ACC112 (cell line): Measurements from ENCODE around the gene SLC26A3.

Experiments
- H2AFZ ChIP-seq: fragments of 200-600 bp; sonication (generic); one replicate; pipeline ENCODE4 v1.6.0; 2017; ENCODE audit warnings: antibody characterized with exemption, low read length; ENCODE audit not compliant: unreplicated experiment
- H3K27ac ChIP-seq: fragments of 200-600 bp; sonication (generic); 2 replicates; pipeline ENCODE4 v1.5.1; 2014; ENCODE audit warnings: low read depth, mild to moderate bottlenecking, antibody characterized with exemption, low read length, moderate library complexity
- H3K27me3 ChIP-seq: fragments of 200-600 bp; sonication (generic); 2 replicates; pipeline ENCODE4 v1.6.1; 2014; ENCODE audit warnings: mild to moderate bottlenecking, antibody characterized with exemption, low read length, moderate library complexity, mixed read lengths; ENCODE audit not compliant: insufficient read depth
- H3K36me3 ChIP-seq: fragments of 200-600 bp; sonication (generic); 2 replicates; pipeline ENCODE4 v1.6.1; 2016; ENCODE audit warnings: mild to moderate bottlenecking, antibody characterized with exemption, low read length, moderate library complexity, mixed read lengths; ENCODE audit not compliant: insufficient read depth
- H3K4me1 ChIP-seq: fragments of 200-600 bp; sonication (generic); one replicate; pipeline ENCODE4 v1.6.1; 2016; ENCODE audit warnings: low read length, mixed read lengths; ENCODE audit not compliant: insufficient read depth, unreplicated experiment, control insufficient read depth
- H3K4me3 ChIP-seq: fragments of 200-600 bp; sonication (generic); 2 replicates; pipeline ENCODE4 v1.5.1; 2014; ENCODE audit warnings: mild to moderate bottlenecking, low read depth, low read length
- H3K79me2 ChIP-seq: fragments of 200-600 bp; sonication (generic); one replicate; pipeline ENCODE4 v1.6.0; 2016; ENCODE audit warnings: low read length; ENCODE audit not compliant: control insufficient read depth, unreplicated experiment, insufficient read depth

SLC26A3 gene

DNA sequence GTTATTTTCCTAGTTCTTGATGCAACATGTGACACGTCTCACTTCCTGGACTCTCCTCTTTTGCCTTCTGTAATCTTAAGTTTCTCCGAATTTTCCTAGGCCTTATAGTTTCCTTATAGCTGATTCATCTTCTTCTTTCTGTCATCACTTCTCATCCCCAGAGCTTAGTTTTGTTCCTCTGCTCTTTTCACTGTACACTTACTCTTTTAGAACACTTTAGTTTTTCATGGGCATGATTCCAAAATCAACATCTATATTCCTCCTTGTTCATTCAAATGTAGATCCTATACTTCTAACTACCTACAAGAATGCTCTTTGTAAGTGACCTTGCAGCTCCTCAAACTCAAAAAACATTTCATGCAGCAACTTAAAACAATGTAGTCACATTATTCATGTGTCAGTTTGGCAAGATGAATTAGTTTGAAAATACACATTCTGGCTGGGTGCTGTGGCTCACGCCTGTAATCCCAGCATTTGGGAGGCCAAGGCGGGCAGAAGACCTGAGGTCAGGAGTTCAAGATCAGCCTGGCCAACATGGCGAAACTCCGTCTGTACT, 13.1 kb upstream of the SLC26A3 start:
- Histone ChIP-seq H3K79me2 (no peaks in the 10 kb centered on the region), H3K4me1 (peaks cover 15% of the 10 kb centered on the region), H3K27me3 (peaks cover 3% of the 10 kb centered on the region; the same call in 1 of the 2 replicates), H3K4me3 (no peak overlapping the region), H2AFZ (peak overlapping the region; percentile 50), H3K36me3 (no peaks in the 10 kb centered on the region), H3K27ac (peak overlapping the region; percentile 67)

GRCh38 chr7:107815254-107815882, 12.3 kb upstream of the SLC26A3 start:
- Histone ChIP-seq H2AFZ (peak overlapping the region; percentile 50), H3K79me2 (no peaks in the 10 kb centered on the region), H3K4me3 (no peak overlapping the region), H3K27me3 (no peaks in the 10 kb centered on the region), H3K4me1 (peaks cover 15% of the 10 kb centered on the region), H3K36me3 (no peaks in the 10 kb centered on the region), H3K27ac (peak overlapping the region; percentile 67)

DNA sequence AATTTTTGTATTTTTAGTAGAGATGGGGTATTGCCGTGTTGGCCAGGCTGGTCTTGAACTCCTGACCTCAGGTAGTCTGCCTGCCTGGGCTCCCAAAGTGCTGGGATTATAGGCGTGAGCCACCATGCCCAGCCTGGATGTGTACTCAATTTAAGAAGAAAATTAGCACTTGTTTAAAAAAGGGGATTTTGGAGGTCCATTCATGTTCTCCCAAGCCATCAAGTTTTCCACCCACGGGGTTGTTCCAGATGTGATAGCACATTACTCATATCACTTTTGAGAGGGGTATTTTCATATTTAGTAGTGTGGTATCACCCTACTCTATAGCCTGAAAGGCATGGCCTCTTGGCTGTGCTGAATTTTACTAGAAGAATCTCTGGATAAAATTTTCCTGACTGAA, 10.5 kb upstream of the SLC26A3 start:
- Histone ChIP-seq H3K4me3 (no peak overlapping the region), H3K79me2 (no peaks in the 10 kb centered on the region), H3K4me1 (peaks cover 15% of the 10 kb centered on the region), H3K36me3 (no peaks in the 10 kb centered on the region), H3K27ac (no peak overlapping the region), H2AFZ (no peak overlapping the region), H3K27me3 (no peaks in the 10 kb centered on the region)

- no peak overlapping the region for H3K4me3 ChIP-seq
- peaks cover 15% of the 10 kb centered on the region for H3K4me1 ChIP-seq
- no peak overlapping the region for H3K27ac ChIP-seq
- H2AFZ ChIP-seq, result no peak overlapping the region
- H3K27me3 ChIP-seq, result no peaks in the 10 kb centered on the region
- no peaks in the 10 kb centered on the region for H3K79me2 ChIP-seq
- no peaks in the 10 kb centered on the region for H3K36me3 ChIP-seq
Observed at GRCh38 chr7:107811934-107812333, 8.9 kb upstream of the SLC26A3 start.

- no peak overlapping the region for H2AFZ ChIP-seq
- no peaks in the 10 kb centered on the region for H3K79me2 ChIP-seq
- H3K36me3 ChIP-seq, result no peaks in the 10 kb centered on the region
- H3K27me3 ChIP-seq, result no peaks in the 10 kb centered on the region
- H3K4me3 ChIP-seq, result no peak overlapping the region
- no peak overlapping the region for H3K27ac ChIP-seq
- peaks cover 6% of the 10 kb centered on the region for H3K4me1 ChIP-seq
Observed at GRCh38 chr7:107810626-107811025, 7.6 kb upstream of the SLC26A3 start.

- H3K79me2 ChIP-seq, result no peaks in the 10 kb centered on the region
- H3K4me3 ChIP-seq, result no peak overlapping the region
- H3K4me1 ChIP-seq, result no peaks in the 10 kb centered on the region
- no peaks in the 10 kb centered on the region for H3K36me3 ChIP-seq
- no peak overlapping the region for H2AFZ ChIP-seq
- no peak overlapping the region for H3K27ac ChIP-seq
- H3K27me3 ChIP-seq, result no peaks in the 10 kb centered on the region
Observed at GRCh38 chr7:107809179-107809578, 6.2 kb upstream of the SLC26A3 start.

- Histone ChIP-seq H3K36me3 (no peaks in the 10 kb centered on the region), H3K27ac (no peak overlapping the region), H3K4me3 (no peak overlapping the region), H3K27me3 (no peaks in the 10 kb centered on the region; the same call in 1 of the 2 replicates), H3K4me1 (no peaks in the 10 kb centered on the region), H2AFZ (no peak overlapping the region), H3K79me2 (no peaks in the 10 kb centered on the region)
Observed at GRCh38 chr7:107799647-107800264, 3.3 kb downstream of the SLC26A3 start.

DNA sequence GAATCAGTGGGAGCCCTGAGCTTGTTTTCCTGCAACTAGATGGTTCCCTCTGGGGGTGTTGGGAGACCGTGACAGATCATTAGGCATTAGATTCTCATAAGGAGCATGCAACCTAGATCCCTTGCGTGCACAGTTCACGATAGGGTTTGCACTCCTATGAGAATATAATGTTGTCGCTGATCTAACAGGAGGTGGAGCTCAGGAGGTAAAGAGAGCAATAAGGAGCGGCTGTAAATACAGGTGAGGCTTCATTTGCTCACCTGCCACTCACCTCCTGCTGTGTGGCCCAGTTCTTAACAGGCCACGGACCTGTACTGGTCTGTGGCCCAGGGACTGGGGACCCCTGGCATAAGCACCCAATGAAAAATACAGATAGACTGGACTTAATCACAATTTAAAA, 10.7 kb downstream of the SLC26A3 start:
- H3K4me1 ChIP-seq, result no peaks in the 10 kb centered on the region
- no peak overlapping the region for H2AFZ ChIP-seq
- peaks cover 23% of the 10 kb centered on the region; the same call in 1 of the 2 replicates for H3K27me3 ChIP-seq

GRCh38 chr7:107789647-107790046, 13.4 kb downstream of the SLC26A3 start:
- no peak overlapping the region for H3K27ac ChIP-seq
- H3K27me3 ChIP-seq, result peaks cover 30% of the 10 kb centered on the region; the same call in 1 of the 2 replicates
- H2AFZ ChIP-seq, result no peak overlapping the region
- H3K4me3 ChIP-seq, result no peak overlapping the region
- H3K4me1 ChIP-seq, result no peaks in the 10 kb centered on the region
- no peaks in the 10 kb centered on the region for H3K79me2 ChIP-seq
- H3K36me3 ChIP-seq, result no peaks in the 10 kb centered on the region

More for the DNA sequence above, 10.7 kb downstream of the SLC26A3 start:
- no peaks in the 10 kb centered on the region for H3K79me2 ChIP-seq
- H3K36me3 ChIP-seq, result no peaks in the 10 kb centered on the region
- no peak overlapping the region for H3K27ac ChIP-seq
- no peak overlapping the region for H3K4me3 ChIP-seq

- Histone ChIP-seq H3K4me1 (no peaks in the 10 kb centered on the region), H3K27me3 (peaks cover 21% of the 10 kb centered on the region; the same call in 1 of the 2 replicates), H3K36me3 (no peaks in the 10 kb centered on the region), H2AFZ (no peak overlapping the region), H3K27ac (no peak overlapping the region), H3K4me3 (no peak overlapping the region), H3K79me2 (no peaks in the 10 kb centered on the region)
Observed at GRCh38 chr7:107788662-107789061, 14.4 kb downstream of the SLC26A3 start.

- Histone ChIP-seq H3K27ac (no peak overlapping the region), H3K4me3 (no peak overlapping the region), H3K79me2 (no peaks in the 10 kb centered on the region), H3K4me1 (no peaks in the 10 kb centered on the region), H2AFZ (no peak overlapping the region), H3K27me3 (peaks cover 20% of the 10 kb centered on the region; the same call in 1 of the 2 replicates), H3K36me3 (no peaks in the 10 kb centered on the region)
Observed at GRCh38 chr7:107788216-107788615, 14.8 kb downstream of the SLC26A3 start.
